K562 (cell line): ENCODE data around the gene TMEM131L. TPM values are rescaled to one million over a fixed set of nuclear protein-coding genes. Genes with fewer than 3 reads are reported as not detected.

Source experiments
- CSDE1 ChIP-seq, 2 experiments: fragments of 450-650 bp; IDR thresholded peaks; 2 replicates each; pipeline ENCODE4 v1.6.1; 2016; ENCODE audit warnings: mild to moderate bottlenecking in 1 of 2
- DEAF1 ChIP-seq: fragments of 450-650 bp; formaldehyde crosslinking; IDR thresholded peaks from 2 replicates; pipeline ENCODE4 v1.4.0; 2020; ENCODE audit warnings: mild to moderate bottlenecking, moderate library complexity
- E2F5 ChIP-seq: sonication (generic); formaldehyde crosslinking; IDR thresholded peaks from 2 replicates; pipeline ENCODE4 v1.8.0; 2022; ENCODE audit warnings: mild to moderate bottlenecking, missing genetic modification reagents
- ELF1 ChIP-seq: fragments of 200-800 bp; sonication (Bioruptor generic); IDR thresholded peaks from 2 replicates; pipeline ENCODE4 v1.6.1; 2016; ENCODE audit warnings: missing genetic modification characterization, missing compliant biosample characterization
- GTF2F1 ChIP-seq: IDR thresholded peaks from 2 replicates; pipeline ENCODE4 v1.6.1; 2011; ENCODE audit warnings: low read depth, low read length, improper control_type of control experiment
- HNRNPLL ChIP-seq: fragments of 200-400 bp; formaldehyde crosslinking; IDR thresholded peaks from 2 replicates; pipeline ENCODE4 v1.6.1; 2017; ENCODE audit warnings: low read length, low read depth, mild to moderate bottlenecking; ENCODE audit not compliant: poor library complexity, severe bottlenecking
- MAFF ChIP-seq: IDR thresholded peaks from 2 replicates; pipeline ENCODE4 v1.6.1; 2012; ENCODE audit warnings: low read length, improper control_type of control experiment
- SMARCA4 ChIP-seq: fragments of 450-650 bp; IDR thresholded peaks from 2 replicates; pipeline ENCODE4 v1.6.1; 2016
- STAT6 ChIP-seq: sonication (generic); formaldehyde crosslinking; IDR thresholded peaks from 2 replicates; pipeline ENCODE4 v1.8.1; 2023; ENCODE audit warnings: mild to moderate bottlenecking, missing genetic modification reagents
- TGIF2 ChIP-seq: sonication (generic); formaldehyde crosslinking; IDR thresholded peaks from 2 replicates; pipeline ENCODE4 v1.8.1; 2022; ENCODE audit warnings: mild to moderate bottlenecking, missing genetic modification reagents, moderate library complexity
- ZBTB12 ChIP-seq: fragments of 250-450 bp; sonication (Bioruptor Pico); IDR thresholded peaks from 2 replicates; pipeline ENCODE4 v1.4.0; 2020
- ZBTB17 ChIP-seq: fragments of 450-650 bp; formaldehyde crosslinking; IDR thresholded peaks from 2 replicates; pipeline ENCODE4 v1.4.0; 2020; ENCODE audit warnings: mild to moderate bottlenecking
- ZNF431 ChIP-seq: sonication (generic); formaldehyde crosslinking; IDR thresholded peaks from 2 replicates; pipeline ENCODE4 v1.8.0; 2022; ENCODE audit warnings: mild to moderate bottlenecking, missing genetic modification reagents
- ZNF592 ChIP-seq: fragments of 450-650 bp; IDR thresholded peaks from 2 replicates; pipeline ENCODE4 v1.6.1; 2017; ENCODE audit warnings: antibody characterized with exemption, mild to moderate bottlenecking
- ZNF764 ChIP-seq: fragments of 250-450 bp; sonication (Bioruptor Pico); IDR thresholded peaks from 2 replicates; pipeline ENCODE4 v1.4.0; 2020; ENCODE audit warnings: low read depth, mild to moderate bottlenecking, moderate library complexity
- ZSCAN29 ChIP-seq: fragments of 450-650 bp; IDR thresholded peaks from 2 replicates; pipeline ENCODE4 v1.6.1; 2017
- polyA plus RNA-seq, 8 experiments: library from polyadenylated mRNA; depleted of rRNA in 4 of 8; stranded (reverse) in 5 of 8; unstranded in 3 of 8; fragments of >200 nt; fragmentation: Nextera tagmentation in 2 of 8; fragmentation: Illumina TruSeq in 1 of 8; extraction: Ambion mirVana in 2 of 8; extraction: Trizol in 1 of 8; gene quantifications; 2 replicates each; pipeline versions ENCODE4 v1.2.1 to v1.2.3, GENCODE V29; 2011 to 2014; ENCODE audit warnings: inconsistent platforms in 1 of 8, missing spikeins in 1 of 8
- total RNA-seq, 7 experiments: library from RNA; depleted of rRNA in 6 of 7; stranded (reverse); fragments of >200 nt in 6 of 7; fragmentation: Illumina TruSeq in 2 of 7; extraction: Trizol in 2 of 7; gene quantifications; 2 replicates each; pipeline versions ENCODE4 v1.2.1 to v1.2.3, GENCODE V29; 2011 to 2021; ENCODE audit warnings: low replicate concordance in 1 of 7

Gene TMEM131L
- total and polyA plus RNA-seq, 9 of the 15 experiments (the other 6 are each of a cell fraction or from before 2014, with no cell fraction given): 1.2 to 20.8 (median 12.9) TPM

GRCh38 chr4:153528705-153529485 is 62.7 kb downstream of the TMEM131L start (continued):
- TF ChIP-seq ZBTB12 (CRISPR knock-in tag) (no peak), ZSCAN29 (no peak), ZNF592 (no peak), MAFF (no peak), STAT6 (no peak), DEAF1 (no peak), ZNF431 (CRISPR knock-in tag) (no peak), E2F5 (no peak), ZBTB17 (no peak), GTF2F1 (no peak), HNRNPLL (no peak), CSDE1 (IDR thresholded peaks at IDR 0.05) (no peak), TGIF2 (CRISPR knock-in tag) (no peak), ELF1 (tag) (no peak; the same call in 1 of the 2 replicates), SMARCA4 (peak; percentile 90), ZNF764 (no peak)
